Adipose tissue (tissue), 3 donors: ENCODE data around the gene SMAD6. TPM values are rescaled to one million over a fixed set of nuclear protein-coding genes. Genes with fewer than 3 reads are reported as not detected.

ENCODE experiments used
- H3K27ac ChIP-seq: one replicate; pipeline ENCODE4 v1.5.1; 2013; ENCODE audit warnings: low read depth, low read length
- WGBS, 3 donors: extraction: QIAGEN DNeasy Blood & Tissue Kit; methylation state at CpG; one replicate each; pipeline ENCODE4 v1.1.7; 2013; 5-methylcytosine and 5-hydroxymethylcytosine counted together
- polyA plus RNA-seq, 3 donors: library from polyadenylated mRNA; stranded (reverse); fragments of 200-250 nt; gene quantifications; one replicate each; pipeline ENCODE4 v1.2.3, GENCODE V29; 2013
- donor health status: healthy with polysubstance abuse.
- donor health status: Bipolar disorder and iron deficiency.
- donor health status: healthy.

SMAD6 gene
- polyA plus RNA-seq = 10 to 100 TPM in 1 of 3 donors, 1 to 10 TPM in 2; 3.6 to 23.0 (median 7.4) TPM

- WGBS, 3 donors = 0 to 1% (median 1%) methylated on average over 52 to 55 of the region's 55 CpGs
Measured at GRCh38 chr15:66702035-66702786, at the start of gene SMAD6. Gene SMAD6, plus strand, starts transcription at chr15:66702236. Its CDS starts 1,023 bp downstream, at chr15:66703259.

DNA sequence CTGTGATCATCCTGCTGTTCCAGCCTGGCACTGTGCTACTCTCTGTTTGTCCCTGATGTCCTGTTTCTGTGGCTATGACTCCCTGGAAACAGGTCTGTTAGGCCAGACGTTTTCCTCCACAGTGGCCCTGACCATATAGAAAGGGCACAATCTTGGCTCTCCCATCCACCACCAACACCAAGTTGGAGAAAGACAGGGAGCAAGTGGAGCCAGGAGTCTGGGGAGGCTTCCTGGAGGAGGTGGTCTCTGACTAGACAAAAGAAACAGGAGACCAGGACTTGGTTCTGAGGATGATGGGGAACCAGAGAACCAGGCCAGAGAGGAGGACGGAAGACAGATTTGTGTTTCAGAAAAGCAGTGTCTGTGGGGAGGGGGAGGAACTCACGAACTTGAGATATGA is 49.2 kb upstream of the SMAD6 start:
- 72 to 89% (median 86%) methylated on average over 3 of the region's 3 CpGs for WGBS, 3 donors
- no peak overlapping the region for H3K27ac ChIP-seq

More at GRCh38 chr15:66702035-66702786, at the start of gene SMAD6:
- peak within 1 kb of the TSS; percentile 21 for H3K27ac ChIP-seq

DNA sequence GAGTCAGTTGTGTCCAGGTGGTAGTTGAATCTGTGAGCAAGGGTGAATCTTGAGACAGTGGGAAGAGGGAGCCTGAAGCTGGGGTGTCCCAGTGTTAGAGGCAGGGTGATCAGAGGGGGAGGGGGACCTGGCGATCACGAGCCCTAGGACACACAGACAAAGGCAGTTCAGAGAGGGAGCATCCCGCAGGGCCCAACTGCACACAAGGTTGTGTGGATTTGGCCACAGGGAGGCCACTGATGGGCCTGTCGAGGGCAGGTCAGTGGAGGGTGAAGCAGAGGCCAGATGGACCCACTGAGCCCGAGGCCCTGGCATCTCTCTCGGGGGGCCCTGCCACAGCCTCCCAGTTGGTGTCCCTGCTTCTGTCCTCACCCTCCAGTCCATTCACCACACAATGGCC is 48.6 kb upstream of the SMAD6 start:
- H3K27ac ChIP-seq = no peak overlapping the region
- 92 to 99% (median 98%) methylated on average over 6 of the region's 6 CpGs for WGBS, 3 donors

DNA sequence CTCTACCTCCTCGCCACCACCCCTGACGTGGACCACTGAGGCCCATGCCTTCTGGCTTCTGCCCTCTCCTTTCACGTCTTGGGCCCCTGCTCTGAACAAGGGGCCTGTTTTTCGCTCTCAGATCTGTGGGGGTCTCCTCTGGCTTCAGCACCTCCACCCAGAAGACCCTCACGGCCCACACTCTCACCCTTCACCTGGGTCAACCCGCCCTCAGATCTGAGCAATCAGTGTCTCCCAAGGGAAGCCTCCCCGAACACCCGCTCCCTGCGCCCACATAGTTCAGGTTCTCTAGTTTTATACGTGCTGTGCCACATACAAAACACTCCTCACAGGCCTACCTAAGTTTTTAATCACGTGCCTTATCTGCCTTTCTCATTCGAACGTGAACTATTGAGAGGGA is 48.2 kb upstream of the SMAD6 start:
- no peak overlapping the region for H3K27ac ChIP-seq
- WGBS, 3 donors = 87 to 93% (median 91%) methylated on average over 13 of the region's 13 CpGs

DNA sequence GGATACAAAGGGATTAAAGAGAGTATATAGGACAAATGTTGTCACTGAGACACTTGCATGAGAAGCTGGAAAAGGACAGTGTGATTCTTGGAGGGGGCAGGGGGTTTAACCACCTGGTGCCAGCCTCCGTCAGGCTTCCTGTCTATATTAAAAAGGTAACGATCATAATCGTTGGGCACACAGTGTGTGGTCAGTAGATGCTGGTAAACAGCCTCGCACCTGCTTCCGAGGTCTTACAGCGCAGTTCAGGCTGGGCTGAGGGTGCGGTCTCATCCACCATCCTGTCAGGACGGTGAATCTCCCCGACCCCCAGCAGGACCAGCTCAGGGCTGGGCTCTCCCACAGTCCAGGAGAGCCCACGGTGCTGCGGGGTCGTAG is 47.7 kb upstream of the SMAD6 start:
- H3K27ac ChIP-seq = no peak overlapping the region
- 67 to 68% (median 67%) methylated on average over 12 of the region's 12 CpGs for WGBS, 3 donors

DNA sequence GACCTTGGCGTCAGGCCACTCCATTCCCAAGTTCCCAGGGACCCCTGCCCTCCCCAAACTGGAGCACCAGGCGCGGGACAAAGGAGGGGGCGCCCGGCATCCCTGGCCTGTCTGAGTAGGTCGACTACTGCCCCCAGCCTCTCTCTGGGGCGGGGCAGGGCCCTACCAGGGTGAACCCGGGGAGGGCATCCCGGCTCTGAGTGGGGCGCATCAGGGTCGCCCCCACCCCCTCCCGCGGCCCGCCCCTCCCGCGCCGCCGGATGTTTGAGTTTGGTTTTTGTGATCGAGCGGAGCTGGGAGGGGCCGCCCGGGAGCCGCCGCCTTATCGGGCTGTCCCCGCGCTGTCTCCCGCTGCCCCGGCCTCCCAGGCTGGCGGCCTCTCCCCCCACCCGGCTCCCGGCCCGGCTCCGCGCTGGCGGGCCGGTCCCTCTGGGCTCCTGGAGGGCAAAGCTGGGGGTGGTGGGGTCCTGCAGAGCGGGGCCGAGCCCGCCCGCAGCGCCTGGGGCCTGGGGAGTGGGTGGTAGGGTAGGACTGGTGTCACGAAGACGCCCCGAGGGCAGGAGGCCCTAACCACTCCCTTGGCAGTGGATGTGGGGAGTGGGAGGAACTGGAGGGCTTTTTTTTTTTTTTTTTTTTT is 47.2 kb upstream of the SMAD6 start:
- H3K27ac ChIP-seq = no peak overlapping the region
- WGBS, 3 donors = 27 to 42% (median 32%) methylated on average over 30 to 45 of the region's 45 CpGs

DNA sequence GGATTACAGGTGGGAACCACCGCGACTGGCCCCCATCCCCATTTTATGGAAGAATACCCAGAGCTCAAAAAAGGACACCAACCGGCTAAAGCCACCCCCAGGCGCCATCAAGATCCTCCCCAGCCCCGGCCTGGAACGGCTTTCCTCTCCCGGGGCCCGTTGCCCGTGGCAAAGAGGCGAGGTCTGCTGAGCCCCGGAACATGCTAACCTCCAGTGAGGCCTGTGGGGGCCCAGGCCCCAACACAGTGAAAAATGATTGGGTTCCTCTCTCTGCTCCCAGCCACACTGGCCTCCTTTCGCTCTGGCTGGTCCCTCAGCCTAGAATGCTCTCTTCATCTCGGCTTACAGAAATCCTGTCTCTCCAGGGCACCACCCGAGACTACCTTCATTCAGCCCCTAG is 46.5 kb upstream of the SMAD6 start:
- 74 to 80% (median 79%) methylated on average over 14 of the region's 14 CpGs for WGBS, 3 donors
- no peak overlapping the region for H3K27ac ChIP-seq

DNA sequence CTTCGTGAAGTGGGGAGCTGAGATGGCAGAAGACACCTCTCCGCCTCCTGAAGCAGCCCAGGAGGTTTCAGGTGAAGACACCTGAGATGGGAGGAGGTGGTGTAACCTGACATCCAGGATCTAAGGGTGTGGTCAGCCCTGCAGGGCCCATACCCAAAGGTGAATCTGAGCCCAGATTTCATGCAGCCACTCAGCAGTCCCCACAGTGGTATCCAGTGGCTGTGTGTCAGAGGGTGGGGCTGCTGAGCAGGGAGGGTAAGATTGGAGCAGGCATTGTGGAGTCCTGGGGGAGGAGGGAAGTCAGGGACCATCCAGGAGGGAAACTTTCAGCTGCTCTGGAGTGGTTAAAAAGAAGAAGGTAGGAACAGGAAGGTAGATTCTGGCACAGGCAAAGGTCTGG is 46.0 kb upstream of the SMAD6 start:
- H3K27ac ChIP-seq = no peak overlapping the region
- WGBS, 3 donors = 92 to 99% (median 98%) methylated on average over 2 of the region's 2 CpGs

GRCh38 chr15:66657185-66658020 is 44.6 kb upstream of the SMAD6 start:
- H3K27ac ChIP-seq = no peak overlapping the region

GRCh38 chr15:66658044-66658443 is 44.0 kb upstream of the SMAD6 start:
- 35 to 83% (median 40%) methylated on average over 5 of the region's 5 CpGs for WGBS, 3 donors
- no peak overlapping the region for H3K27ac ChIP-seq

More at GRCh38 chr15:66657185-66658020, 44.6 kb upstream of the SMAD6 start:
- 73 to 92% (median 81%) methylated on average over 9 of the region's 9 CpGs for WGBS, 3 donors

- 92 to 95% (median 95%) methylated on average over 2 of the region's 2 CpGs for WGBS, 3 donors
- no peak overlapping the region for H3K27ac ChIP-seq
Measured at GRCh38 chr15:66658855-66659254, 43.2 kb upstream of the SMAD6 start.

- no peak overlapping the region for H3K27ac ChIP-seq
- 89 to 97% (median 92%) methylated on average over 3 of the region's 3 CpGs for WGBS, 3 donors
Measured at GRCh38 chr15:66659384-66659783, 42.7 kb upstream of the SMAD6 start.

- H3K27ac ChIP-seq = no peak overlapping the region
- WGBS, 3 donors = 80 to 92% (median 88%) methylated on average over 23 of the region's 23 CpGs
Measured at GRCh38 chr15:66661432-66662096, 40.5 kb upstream of the SMAD6 start.

- no peak overlapping the region for H3K27ac ChIP-seq
- 72 to 79% (median 79%) methylated on average over 4 of the region's 4 CpGs for WGBS, 3 donors
Measured at GRCh38 chr15:66662522-66662921, 39.5 kb upstream of the SMAD6 start.

DNA sequence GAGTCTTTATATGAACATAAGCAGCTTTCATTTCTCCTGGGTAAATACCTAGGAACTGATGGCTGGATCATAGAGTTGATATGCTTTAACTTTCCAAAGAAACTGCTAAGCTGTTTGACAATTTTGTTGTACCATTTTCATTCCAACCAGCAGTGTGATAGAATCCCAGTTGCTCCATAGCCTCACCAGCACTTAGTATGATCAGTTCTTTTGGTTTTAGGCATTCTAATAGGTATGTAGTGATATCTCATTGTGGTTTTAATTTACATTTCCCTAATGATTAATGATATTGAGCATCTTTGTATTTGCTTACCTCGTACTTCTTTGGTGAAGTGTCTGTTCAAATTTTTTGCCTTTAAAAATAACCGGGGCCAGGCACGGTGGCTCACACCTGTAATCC is 38.4 kb upstream of the SMAD6 start:
- WGBS, 3 donors = 86 to 95% (median 93%) methylated on average over 3 of the region's 3 CpGs
- no peak overlapping the region for H3K27ac ChIP-seq

- 75 to 89% (median 81%) methylated on average over 8 to 9 of the region's 9 CpGs for WGBS, 3 donors
- H3K27ac ChIP-seq = no peak overlapping the region
Measured at GRCh38 chr15:66670175-66670574, 31.9 kb upstream of the SMAD6 start.

- no peak overlapping the region for H3K27ac ChIP-seq
- WGBS, 3 donors = 39 to 82% (median 68%) methylated on average over 18 to 20 of the region's 23 CpGs
Measured at GRCh38 chr15:66670762-66671580, 31.1 kb upstream of the SMAD6 start.

DNA sequence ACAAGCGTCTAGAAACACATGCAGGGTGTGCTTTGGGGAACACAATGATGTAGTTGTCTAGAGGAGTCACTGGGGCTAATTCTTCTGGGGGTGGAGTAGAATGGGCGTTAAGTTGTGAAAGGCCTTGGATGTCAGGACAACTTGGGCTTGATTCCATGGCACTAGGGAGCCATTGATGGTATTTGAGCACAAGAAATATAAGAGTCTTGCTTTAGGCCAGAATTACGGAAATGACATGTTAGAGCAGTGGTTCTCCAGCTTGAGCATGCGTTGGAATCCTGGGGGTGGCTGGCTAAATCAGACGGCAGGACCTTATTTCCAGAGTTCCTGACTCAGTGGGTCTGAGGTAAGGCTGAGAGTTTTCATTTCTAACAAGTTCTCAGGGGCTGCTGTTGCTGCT is 29.2 kb upstream of the SMAD6 start:
- 67 to 77% (median 72%) methylated on average over 5 of the region's 5 CpGs for WGBS, 3 donors
- no peak overlapping the region for H3K27ac ChIP-seq
